ENCODE measurements around the gene FUT7.

The FUT7 gene

DNA sequence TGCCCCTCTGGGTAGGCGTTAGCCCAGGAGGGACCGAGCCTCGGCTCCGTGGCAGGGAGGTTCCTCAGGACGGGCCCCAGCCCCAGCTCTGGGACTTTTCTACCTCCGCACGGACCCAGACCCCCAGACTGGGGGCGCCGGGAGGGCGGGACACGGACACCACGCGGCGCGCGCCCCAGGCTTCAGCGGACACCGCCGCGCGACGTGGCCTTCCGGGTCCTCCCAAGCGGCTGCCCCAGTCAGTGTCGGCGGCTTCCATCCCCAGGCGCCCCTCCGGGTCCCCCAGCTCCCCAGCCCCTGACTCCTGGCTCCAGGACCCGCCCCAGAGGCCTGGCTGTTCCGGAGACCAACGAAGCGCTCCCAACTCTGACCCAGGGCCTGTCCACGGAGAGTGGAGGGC, 46.0 kb downstream of the FUT7 start:
- DNase-seq, result no peak

GRCh38 chr9:136985027-136985602, 46.8 kb downstream of the FUT7 start:
- DNase-seq, result peak in 2 of 58 donors; percentile 23 to 52

- peak in 1 of 58 donors; percentile 71 for DNase-seq
Observed at GRCh38 chr9:136984464-136985026, 47.3 kb downstream of the FUT7 start.

DNA sequence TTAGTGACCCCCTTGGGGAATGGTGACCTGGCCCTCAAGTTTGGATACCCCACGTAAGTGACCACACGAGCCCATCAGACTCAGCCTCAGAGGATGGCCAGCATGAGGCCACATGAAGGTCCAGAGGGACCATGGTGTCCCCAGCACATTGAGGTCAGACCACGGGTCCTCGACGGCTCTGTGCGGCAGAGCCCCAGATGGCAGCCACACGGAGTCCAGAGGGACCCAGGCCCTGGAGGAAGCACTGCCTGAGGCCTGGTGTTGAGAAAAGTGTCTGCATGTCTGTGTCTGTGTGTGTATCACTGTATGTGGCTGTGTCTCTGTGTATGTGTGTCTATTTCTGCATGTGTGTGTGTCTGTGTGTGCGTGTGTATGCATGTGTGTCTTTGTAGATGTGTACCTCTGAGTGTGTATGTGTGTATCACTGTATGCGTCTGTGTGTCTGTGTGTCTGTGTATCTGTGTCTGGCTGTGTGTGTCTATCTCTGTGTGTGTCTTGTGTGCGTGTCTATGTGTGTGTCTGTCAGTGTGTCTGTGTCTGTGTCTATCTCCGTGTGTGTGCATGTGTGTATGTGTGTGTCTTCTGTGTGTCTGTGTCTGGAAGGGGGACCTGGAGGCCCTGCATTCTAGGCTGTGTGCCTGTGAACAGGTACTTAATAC, 48.1 kb downstream of the FUT7 start:
- DNase-seq, result peak in 2 of 58 donors; percentile 19 to 66

DNA sequence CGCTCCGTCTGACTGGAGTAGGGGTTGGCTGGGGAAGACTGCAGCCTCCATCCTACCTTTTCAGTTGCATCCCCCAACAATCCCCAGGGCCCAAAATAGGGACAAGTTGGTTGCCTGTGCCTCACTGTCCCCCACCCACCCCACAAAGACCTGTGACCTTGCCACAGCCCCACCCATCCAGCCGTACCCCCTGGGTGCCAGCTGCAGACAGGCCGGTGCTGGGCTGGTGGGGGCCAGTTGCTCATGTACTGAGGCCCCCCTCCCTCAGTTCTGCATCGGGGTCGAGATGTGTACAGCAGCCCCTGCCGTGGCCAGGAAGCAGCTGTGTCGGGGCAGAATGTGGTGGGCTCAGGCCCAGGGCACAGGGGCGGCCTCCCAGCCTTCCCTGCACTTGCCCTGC, 48.7 kb downstream of the FUT7 start:
- DNase-seq, result peak in 11 of 58 donors; percentile 46 to 84 (median 66)

DNA sequence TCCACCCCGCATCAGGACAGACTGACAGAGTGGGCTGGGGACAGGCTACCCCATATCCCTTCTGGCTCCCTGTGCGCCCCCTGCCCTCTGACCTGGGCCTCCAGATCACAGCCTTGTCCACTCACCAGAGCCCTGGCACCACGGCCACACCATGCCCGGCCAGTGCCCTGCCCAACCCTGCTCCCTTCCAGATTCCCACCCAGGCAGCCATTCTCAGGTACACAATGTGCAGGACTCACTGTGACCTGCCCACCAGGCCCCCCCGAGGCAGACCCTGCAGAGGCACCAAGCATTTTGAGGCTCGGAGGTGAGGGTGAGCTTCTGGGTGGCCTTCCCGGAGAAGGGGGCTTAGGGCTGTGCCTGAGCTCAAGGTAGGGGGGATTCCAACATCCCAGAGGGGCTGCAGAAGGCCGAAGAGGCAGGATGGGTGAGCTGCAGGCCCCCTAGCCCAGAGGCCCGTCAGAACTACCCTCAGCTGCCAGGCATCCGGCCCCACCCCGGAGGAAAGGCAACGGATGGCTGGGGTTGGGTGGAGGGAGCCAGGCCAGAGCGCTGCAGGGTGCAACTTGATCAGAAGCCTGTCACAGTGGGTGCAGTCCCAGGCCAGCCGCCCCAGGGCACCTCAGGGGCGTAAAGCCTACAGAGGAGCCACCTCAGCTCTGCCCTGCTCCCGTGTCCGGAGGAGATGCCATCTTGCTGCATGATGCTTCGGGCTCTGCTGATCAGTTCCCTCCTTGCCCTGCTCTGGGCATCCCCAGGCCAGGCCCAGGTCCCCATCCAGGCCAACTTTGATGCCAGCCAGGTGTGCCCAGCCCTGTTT, 49.4 kb downstream of the FUT7 start, which contains the start of gene LCNL1:
Gene LCNL1, plus strand, starts transcription at position 762 of the 820 bp plus-strand sequence. CDS start 594 bp downstream, outside the sequence.
- peak in 50 of 58 donors; percentile 40 to 89 (median 74) for DNase-seq

GRCh38 chr9:136981588-136982231, 50.2 kb downstream of the FUT7 start:
- DNase-seq, result peak in 45 of 58 donors; percentile 24 to 85 (median 68)

DNA sequence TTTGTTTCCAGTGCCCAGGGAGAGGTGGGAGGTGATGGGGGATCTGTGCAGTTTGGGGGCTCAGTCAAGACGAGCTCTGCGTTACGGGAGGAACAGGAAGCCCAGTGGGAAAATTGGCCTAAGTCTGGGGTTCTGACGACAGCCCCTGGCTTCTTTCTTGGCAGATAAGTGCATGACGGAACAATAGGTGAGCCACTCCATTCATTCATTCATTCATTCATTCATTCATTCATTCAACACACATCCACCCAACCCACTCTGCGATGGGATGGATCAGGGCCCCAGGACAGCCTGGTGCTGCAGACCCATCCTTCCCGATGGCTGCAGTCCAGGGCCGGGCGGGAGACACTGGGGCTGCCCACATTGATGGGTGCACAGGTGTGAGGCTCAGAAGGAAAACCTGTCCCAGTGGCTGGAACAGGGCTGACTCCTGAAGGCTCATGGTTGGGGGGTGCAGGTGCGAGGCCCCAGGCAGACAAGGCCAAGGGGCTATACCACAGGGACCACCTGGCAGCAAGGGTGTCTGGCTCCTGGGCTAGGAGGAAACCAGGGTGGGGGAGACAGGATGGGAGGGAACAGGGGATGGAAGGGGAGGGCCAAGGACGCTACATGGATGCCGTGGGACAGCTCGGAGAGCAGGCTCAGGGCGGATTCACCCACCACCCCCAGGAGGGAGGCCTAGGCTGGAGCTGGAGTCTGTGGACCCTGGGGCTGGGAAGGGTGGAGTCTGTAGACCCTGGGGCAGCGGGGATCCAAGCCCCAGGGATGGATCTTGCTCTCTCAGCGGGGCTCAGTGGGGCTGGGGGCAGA, 51.0 kb downstream of the FUT7 start:
- DNase-seq, result peak in 7 of 58 donors; percentile 51 to 74 (median 69)
